ENCODE data around the gene GLB1L2.

GRCh38 chr11:134331354-134332188 is at the start of gene GLB1L2:
- TF ChIP-seq POLR2A (IDR thresholded peaks at IDR 0.05; ENCODE audit: low read length) (no peak), GATA1 (IDR thresholded peaks at IDR 0.05; ENCODE audit: low read depth, low read length) (no peak)
